Measurements from ENCODE around the gene MAN1C1. TPM values are rescaled to one million over a fixed set of nuclear protein-coding genes. Genes with fewer than 3 reads are reported as not detected.

The MAN1C1 gene
- total RNA-seq, 4 donors from 2014 or later: 28.1 to 60.4 (median 32.7) TPM

GRCh38 chr1:25664357-25665199, 48.0 kb downstream of the MAN1C1 start:
- Histone ChIP-seq H3K9me3 (no peaks in the 10 kb centered on the region), H3K27me3 (no peaks in the 10 kb centered on the region), H3K36me3 (no peaks in the 10 kb centered on the region), H3K27ac (peak overlapping the region in 1 of 3 donors; percentile 51), H3K4me1 (peaks cover 4 to 17% of the 10 kb centered on the region in 2 donors), H3K4me3 (replicated peaks in 1 of 3) (no peak overlapping the region)
- no peak for DNase-seq
- intact Hi-C loops (cut with DNase I): no loop called here
- 84 to 85% methylated on average over 14 of the region's 14 CpGs for WGBS, 2 donors
- TF ChIP-seq CTCF (IDR thresholded peaks at IDR 0.05): no peak
- TF ChIP-seq POLR2A (IDR thresholded peaks at IDR 0.05): no peak

GRCh38 chr1:25666460-25666859, 49.9 kb downstream of the MAN1C1 start:
- intact Hi-C loops (cut with DNase I): no loop called here
- Histone ChIP-seq H3K36me3 (no peaks in the 10 kb centered on the region), H3K27me3 (no peaks in the 10 kb centered on the region), H3K9me3 (no peaks in the 10 kb centered on the region), H3K27ac (no peak overlapping the region), H3K4me1 (peaks cover 15 to 29% of the 10 kb centered on the region in 2 donors), H3K4me3 (replicated peaks in 1 of 3) (no peak overlapping the region)
- DNase-seq: no peak
- TF ChIP-seq POLR2A (IDR thresholded peaks at IDR 0.05) (no peak), CTCF (IDR thresholded peaks at IDR 0.05) (no peak)
- 88 to 93% methylated on average over 5 of the region's 5 CpGs for WGBS, 2 donors

GRCh38 chr1:25668931-25669573, 52.5 kb downstream of the MAN1C1 start:
- Histone ChIP-seq H3K27ac (peak overlapping the region in 2 of 3 donors; percentile 63 to 71), H3K9me3 (no peaks in the 10 kb centered on the region), H3K36me3 (no peaks in the 10 kb centered on the region), H3K4me3 (replicated peaks in 1 of 3) (no peak overlapping the region), H3K4me1 (peaks cover 15 to 24% of the 10 kb centered on the region in 2 donors), H3K27me3 (no peaks in the 10 kb centered on the region)
- 91 to 92% methylated on average over 9 of the region's 9 CpGs for WGBS, 2 donors
- intact Hi-C loops (cut with DNase I): no loop called here
- no peak for DNase-seq
- TF ChIP-seq POLR2A (IDR thresholded peaks at IDR 0.05): no peak
- no peak for TF ChIP-seq CTCF (IDR thresholded peaks at IDR 0.05)

GRCh38 chr1:25669781-25670567, 53.4 kb downstream of the MAN1C1 start:
- peaks cover 15 to 21% of the 10 kb centered on the region in 2 donors for H3K4me1 ChIP-seq
- DNase-seq: peak in 1 of 2 donors; percentile 20
- 68 to 75% methylated on average over 4 of the region's 4 CpGs for WGBS, 2 donors
- H3K4me3 ChIP-seq (replicated peaks in 1 of 3): no peak overlapping the region
- no peaks in the 10 kb centered on the region for H3K36me3 ChIP-seq
- peak overlapping the region; percentile 43 to 71 (median 63) for H3K27ac ChIP-seq
- intact Hi-C loops (cut with DNase I): loop anchor here (10.0 kb wide), 1 partner anchor 45 kb away; no protein-coding TSS in a partner anchor
- no peaks in the 10 kb centered on the region for H3K27me3 ChIP-seq
- H3K9me3 ChIP-seq: no peaks in the 10 kb centered on the region
- TF ChIP-seq CTCF (IDR thresholded peaks at IDR 0.05) (no peak), POLR2A (IDR thresholded peaks at IDR 0.05) (no peak)
